Activated T-cell treated with anti-CD3 and anti-CD28 coated beads, Interleukin-2, amount 50 U/mL, for 48 hours (primary cell): Measurements from ENCODE around the gene ENOX1.

Source experiments
- DNase-seq, 2 experiments: peaks; one replicate each; pipeline ENCODE4 v3.0.0-alpha.2; 2020

Gene ENOX1

GRCh38 chr13:43269037-43269481, 517.7 kb downstream of the ENOX1 start:
- DNase-seq, result no peak

- no peak for DNase-seq
Observed at GRCh38 chr13:43268632-43269031, 518.1 kb downstream of the ENOX1 start.

- DNase-seq, result no peak
Observed at GRCh38 chr13:43267916-43268315, 518.9 kb downstream of the ENOX1 start.

GRCh38 chr13:43266936-43267615, 519.7 kb downstream of the ENOX1 start:
- no peak for DNase-seq

- DNase-seq, result no peak
Observed at GRCh38 chr13:43265028-43265427, 521.7 kb downstream of the ENOX1 start.

GRCh38 chr13:43264458-43264857, 522.3 kb downstream of the ENOX1 start:
- DNase-seq, result no peak

GRCh38 chr13:43263047-43263446, 523.7 kb downstream of the ENOX1 start:
- no peak for DNase-seq

- DNase-seq, result no peak
Observed at GRCh38 chr13:43260999-43261398, 525.8 kb downstream of the ENOX1 start.

- DNase-seq, result no peak
Observed at GRCh38 chr13:43258771-43259170, 528.0 kb downstream of the ENOX1 start.

- DNase-seq, result no peak
Observed at GRCh38 chr13:43257765-43258164, 529.0 kb downstream of the ENOX1 start.

GRCh38 chr13:43251961-43252360, 534.8 kb downstream of the ENOX1 start:
- no peak for DNase-seq

GRCh38 chr13:43246382-43246781, 540.4 kb downstream of the ENOX1 start:
- no peak for DNase-seq

GRCh38 chr13:43245374-43245964, 541.3 kb downstream of the ENOX1 start:
- no peak for DNase-seq

- no peak for DNase-seq
Observed at GRCh38 chr13:43244481-43244880, 542.3 kb downstream of the ENOX1 start.

- no peak for DNase-seq
Observed at GRCh38 chr13:43243711-43244110, 543.1 kb downstream of the ENOX1 start.

- DNase-seq, result no peak
Observed at GRCh38 chr13:43242040-43242439, 544.7 kb downstream of the ENOX1 start.

GRCh38 chr13:43240278-43240677, 546.5 kb downstream of the ENOX1 start:
- DNase-seq, result no peak

- no peak for DNase-seq
Observed at GRCh38 chr13:43239275-43239840, 547.4 kb downstream of the ENOX1 start.

GRCh38 chr13:43238341-43239083, 548.3 kb downstream of the ENOX1 start:
- no peak for DNase-seq

- no peak for DNase-seq
Observed at GRCh38 chr13:43237616-43238015, 549.2 kb downstream of the ENOX1 start.

GRCh38 chr13:43235028-43235427, 551.7 kb downstream of the ENOX1 start:
- DNase-seq, result no peak

GRCh38 chr13:43232873-43233265, 553.9 kb downstream of the ENOX1 start:
- DNase-seq, result no peak

GRCh38 chr13:43232144-43232872, 554.5 kb downstream of the ENOX1 start:
- no peak for DNase-seq
